Adrenal gland (tissue), 5 donors: ENCODE data around the gene SH3BGRL2.
"Not testable (repeated sequence)": the region's sequence is repeated elsewhere in the genome, so short reads cannot be mapped to it uniquely, and the experiment has no call there.

ENCODE experiments used
- POLR2A ChIP-seq, 2 donors: fragments of 450-650 bp; IDR thresholded peaks; one replicate each; pipeline ENCODE4 v1.6.1; 2017; ENCODE audit warnings: antibody characterized with exemption in 2 of 2, mild to moderate bottlenecking in 2 of 2, moderate library complexity in 1 of 2
- TF ChIP-seq, protein P1 (sequence below), 6 experiments: fragments of 450-650 bp in 4 of 6; fragments of 200-600 bp in 2 of 6; sonication (generic) in 1 of 6; IDR thresholded peaks; 1 replicate in 5 of 6; 2 replicates in 1 of 6; pipeline versions ENCODE4 v1.5.1 to v1.8.0; 2016 to 2021; ENCODE audit warnings: antibody characterized with exemption in 6 of 6, mild to moderate bottlenecking in 2 of 6, moderate library complexity in 1 of 6
- donor health status: DM: no; HTN: no; CAD: no.

DNA sequence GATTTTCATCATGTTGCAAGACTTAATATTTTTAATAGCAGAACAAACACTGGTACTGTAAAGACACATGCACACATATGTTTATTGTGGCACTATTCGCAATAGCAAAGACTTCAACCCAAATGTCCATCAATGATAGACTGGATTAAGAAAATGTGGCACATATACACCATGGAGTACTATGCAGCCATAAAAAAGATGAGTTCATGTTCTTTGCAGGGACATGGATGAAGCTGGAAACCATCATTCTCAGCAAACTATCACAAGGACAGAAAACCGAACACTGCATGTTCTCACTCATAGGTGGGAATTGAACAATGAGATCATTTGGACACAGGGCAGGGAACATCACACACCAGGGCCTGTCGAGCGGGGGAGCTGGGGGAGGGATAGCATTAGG is 51.6 kb downstream of the SH3BGRL2 start:
- TF ChIP-seq POLR2A (IDR thresholded peaks at IDR 0.05): not testable (repeated sequence)
- TF ChIP-seq, protein P1, sequence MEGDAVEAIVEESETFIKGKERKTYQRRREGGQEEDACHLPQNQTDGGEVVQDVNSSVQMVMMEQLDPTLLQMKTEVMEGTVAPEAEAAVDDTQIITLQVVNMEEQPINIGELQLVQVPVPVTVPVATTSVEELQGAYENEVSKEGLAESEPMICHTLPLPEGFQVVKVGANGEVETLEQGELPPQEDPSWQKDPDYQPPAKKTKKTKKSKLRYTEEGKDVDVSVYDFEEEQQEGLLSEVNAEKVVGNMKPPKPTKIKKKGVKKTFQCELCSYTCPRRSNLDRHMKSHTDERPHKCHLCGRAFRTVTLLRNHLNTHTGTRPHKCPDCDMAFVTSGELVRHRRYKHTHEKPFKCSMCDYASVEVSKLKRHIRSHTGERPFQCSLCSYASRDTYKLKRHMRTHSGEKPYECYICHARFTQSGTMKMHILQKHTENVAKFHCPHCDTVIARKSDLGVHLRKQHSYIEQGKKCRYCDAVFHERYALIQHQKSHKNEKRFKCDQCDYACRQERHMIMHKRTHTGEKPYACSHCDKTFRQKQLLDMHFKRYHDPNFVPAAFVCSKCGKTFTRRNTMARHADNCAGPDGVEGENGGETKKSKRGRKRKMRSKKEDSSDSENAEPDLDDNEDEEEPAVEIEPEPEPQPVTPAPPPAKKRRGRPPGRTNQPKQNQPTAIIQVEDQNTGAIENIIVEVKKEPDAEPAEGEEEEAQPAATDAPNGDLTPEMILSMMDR (IDR thresholded peaks at IDR 0.05): not testable (repeated sequence)
